Sigmoid colon (tissue), 7 donors: ENCODE results near the gene LTBR. TPM values are rescaled to one million over a fixed set of nuclear protein-coding genes. Genes with fewer than 3 reads are reported as not detected.

Source experiments
- DNase-seq: peaks from one replicate; pipeline ENCODE4 v3.0.0-alpha.2; 2019
- H3K27ac ChIP-seq, 4 donors: fragments of 200-600 bp; sonication (generic); one replicate each; pipeline ENCODE4 v1.5.1; 2016 to 2019; ENCODE audit warnings: mild to moderate bottlenecking in 1 of 4
- H3K27me3 ChIP-seq, 3 donors: fragments of 200-600 bp; sonication (generic); one replicate each; pipeline ENCODE4 v1.5.1; 2019; ENCODE audit warnings: mild to moderate bottlenecking in 1 of 3
- H3K36me3 ChIP-seq, 4 donors: fragments of 200-600 bp; sonication (generic); one replicate each; pipeline ENCODE4 v1.5.1; 2016 to 2019
- H3K4me1 ChIP-seq, 4 donors: fragments of 200-600 bp; sonication (generic); one replicate each; pipeline ENCODE4 v1.5.1; 2017 to 2019
- H3K4me3 ChIP-seq, 4 donors: fragments of 200-600 bp; sonication (generic); one replicate each; pipeline ENCODE4 v1.5.1; 2017 to 2019; ENCODE audit warnings: mild to moderate bottlenecking in 2 of 4, moderate library complexity in 1 of 4
- H3K9me3 ChIP-seq, 4 donors: fragments of 200-600 bp in 3 of 4; sonication (generic) in 3 of 4; one replicate each; pipeline versions ENCODE4 v1.5.1 to v1.6.1; 2013 to 2019
- EP300 ChIP-seq, 4 donors: sonication (generic); formaldehyde crosslinking; IDR thresholded peaks; one replicate each; pipeline ENCODE4 v1.6.1; 2017; ENCODE audit warnings: antibody characterized with exemption in 4 of 4
- POLR2A ChIP-seq, 2 donors: fragments of 450-650 bp; IDR thresholded peaks; one replicate each; pipeline ENCODE4 v1.6.1; 2016; ENCODE audit warnings: antibody characterized with exemption in 2 of 2, mild to moderate bottlenecking in 2 of 2, moderate library complexity in 2 of 2
- POLR2AphosphoS5 ChIP-seq, 4 donors: sonication (generic); formaldehyde crosslinking; IDR thresholded peaks; one replicate each; pipeline ENCODE4 v1.6.1; 2017; ENCODE audit warnings: antibody characterized with exemption in 4 of 4
- WGBS, 2 donors: extraction: QIAGEN DNeasy Blood & Tissue Kit; methylation state at CpG; one replicate each; pipeline ENCODE4 v1.1.7; 2013; 5-methylcytosine and 5-hydroxymethylcytosine counted together
- intact Hi-C: fragments of 100-400 bp; cut with DNase I; formaldehyde crosslinking; loops from one replicate; pipeline ENCODE4 v1.15.1; 2023
- polyA plus RNA-seq, 3 donors: library from polyadenylated mRNA; stranded (reverse); fragments of 200-250 nt; gene quantifications; one replicate each; pipeline ENCODE4 v1.2.3, GENCODE V29; 2013
- total RNA-seq, 4 donors: library from RNA; depleted of rRNA; stranded (reverse); fragments of >200 nt; gene quantifications; one replicate each; pipeline ENCODE4 v1.1.0, GENCODE V29; 2016
- TF ChIP-seq, protein P1 (sequence below), 4 experiments: fragments of 450-650 bp in 3 of 4; fragments of 200-600 bp in 1 of 4; IDR thresholded peaks; one replicate each; pipeline ENCODE4 v1.5.1; 2016 to 2019; ENCODE audit warnings: antibody characterized with exemption in 4 of 4, mild to moderate bottlenecking in 3 of 4, moderate library complexity in 2 of 4
- donor health status: healthy with polysubstance abuse.
- donor health status: Bipolar disorder and iron deficiency.
- donor health status: healthy.

LTBR gene
- total and polyA plus RNA-seq, 7 donors, result 36.3 to 200 (median 85.2) TPM

DNA sequence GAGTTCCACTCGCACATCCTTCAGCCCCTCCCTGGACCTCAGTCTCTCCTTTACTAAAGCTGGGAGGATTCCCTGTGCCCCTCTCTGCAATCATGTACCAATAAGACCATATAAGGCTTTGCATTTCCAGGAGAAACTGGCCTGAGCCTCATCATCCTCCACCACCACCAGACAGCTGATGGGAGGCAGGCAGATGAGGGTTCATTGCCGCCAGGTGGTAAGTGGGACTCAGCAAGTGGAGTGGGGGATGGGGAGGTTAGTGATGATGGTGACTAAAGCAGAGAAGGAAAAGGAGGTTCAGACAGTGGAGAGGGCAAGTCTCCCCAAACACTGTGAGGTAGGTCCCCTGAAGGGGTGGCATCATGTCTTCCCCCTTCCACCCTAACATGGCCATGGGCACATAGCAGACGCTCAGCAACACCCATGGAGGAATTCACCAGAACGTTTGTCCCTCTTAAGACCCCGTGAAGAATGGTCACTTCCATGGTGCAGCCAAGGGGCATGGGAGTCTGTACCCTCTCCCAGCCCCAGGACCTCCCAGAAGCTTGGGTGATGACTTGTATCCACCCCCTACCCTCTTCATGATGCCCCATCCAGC is 37.6 kb upstream of the LTBR start:
- no peak overlapping the region for H3K4me3 ChIP-seq
- DNase-seq, result no peak
- 83 to 85% methylated on average over 5 of the region's 5 CpGs for WGBS, 2 donors
- no peaks in the 10 kb centered on the region for H3K27me3 ChIP-seq
- peaks cover 0 to 55% (median 37%) of the 10 kb centered on the region in 4 donors for H3K4me1 ChIP-seq
- intact Hi-C loops, result no loop called here
- H3K9me3 ChIP-seq, result no peaks in the 10 kb centered on the region
- TF ChIP-seq EP300 (IDR thresholded peaks at IDR 0.05) (no peak), POLR2AphosphoS5 (IDR thresholded peaks at IDR 0.05) (no peak)
- TF ChIP-seq, protein P1, sequence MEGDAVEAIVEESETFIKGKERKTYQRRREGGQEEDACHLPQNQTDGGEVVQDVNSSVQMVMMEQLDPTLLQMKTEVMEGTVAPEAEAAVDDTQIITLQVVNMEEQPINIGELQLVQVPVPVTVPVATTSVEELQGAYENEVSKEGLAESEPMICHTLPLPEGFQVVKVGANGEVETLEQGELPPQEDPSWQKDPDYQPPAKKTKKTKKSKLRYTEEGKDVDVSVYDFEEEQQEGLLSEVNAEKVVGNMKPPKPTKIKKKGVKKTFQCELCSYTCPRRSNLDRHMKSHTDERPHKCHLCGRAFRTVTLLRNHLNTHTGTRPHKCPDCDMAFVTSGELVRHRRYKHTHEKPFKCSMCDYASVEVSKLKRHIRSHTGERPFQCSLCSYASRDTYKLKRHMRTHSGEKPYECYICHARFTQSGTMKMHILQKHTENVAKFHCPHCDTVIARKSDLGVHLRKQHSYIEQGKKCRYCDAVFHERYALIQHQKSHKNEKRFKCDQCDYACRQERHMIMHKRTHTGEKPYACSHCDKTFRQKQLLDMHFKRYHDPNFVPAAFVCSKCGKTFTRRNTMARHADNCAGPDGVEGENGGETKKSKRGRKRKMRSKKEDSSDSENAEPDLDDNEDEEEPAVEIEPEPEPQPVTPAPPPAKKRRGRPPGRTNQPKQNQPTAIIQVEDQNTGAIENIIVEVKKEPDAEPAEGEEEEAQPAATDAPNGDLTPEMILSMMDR (IDR thresholded peaks at IDR 0.05), result no peak
- no peaks in the 10 kb centered on the region for H3K36me3 ChIP-seq
- peak overlapping the region; percentile 64 to 98 (median 95) for H3K27ac ChIP-seq

GRCh38 chr12:6346942-6347341 is 37.0 kb upstream of the LTBR start:
- TF ChIP-seq POLR2AphosphoS5 (IDR thresholded peaks at IDR 0.05), result no peak
- TF ChIP-seq EP300 (IDR thresholded peaks at IDR 0.05), result no peak
- no peak for TF ChIP-seq POLR2A (IDR thresholded peaks at IDR 0.05)
- TF ChIP-seq, protein P1 (IDR thresholded peaks at IDR 0.05), result no peak
- Histone ChIP-seq H3K27ac (peak overlapping the region; percentile 64 to 98 (median 95)), H3K36me3 (no peaks in the 10 kb centered on the region), H3K9me3 (no peaks in the 10 kb centered on the region), H3K4me1 (peaks cover 0 to 55% (median 36%) of the 10 kb centered on the region in 4 donors), H3K27me3 (no peaks in the 10 kb centered on the region), H3K4me3 (no peak overlapping the region)
- intact Hi-C loops, result no loop called here
- 88 to 94% methylated on average over 8 of the region's 8 CpGs for WGBS, 2 donors
- DNase-seq, result no peak

- intact Hi-C loops, result no loop called here
- WGBS, 2 donors, result 61 to 91% methylated on average over 19 of the region's 19 CpGs
- TF ChIP-seq POLR2A (IDR thresholded peaks at IDR 0.05), result no peak
- TF ChIP-seq POLR2AphosphoS5 (IDR thresholded peaks at IDR 0.05), result peak; percentile 19 to 69 (median 38)
- TF ChIP-seq, protein P1 (IDR thresholded peaks at IDR 0.05), result no peak
- TF ChIP-seq EP300 (IDR thresholded peaks at IDR 0.05), result peak in 1 of 4 donors; percentile 22
- Histone ChIP-seq H3K36me3 (no peaks in the 10 kb centered on the region), H3K4me3 (no peak overlapping the region), H3K4me1 (peaks cover 0 to 51% (median 30%) of the 10 kb centered on the region in 4 donors), H3K27me3 (no peaks in the 10 kb centered on the region), H3K9me3 (no peaks in the 10 kb centered on the region), H3K27ac (peak overlapping the region; percentile 64 to 98 (median 95))
- peak; percentile 84 for DNase-seq
Measured at GRCh38 chr12:6347367-6348338, 36.3 kb upstream of the LTBR start.

DNA sequence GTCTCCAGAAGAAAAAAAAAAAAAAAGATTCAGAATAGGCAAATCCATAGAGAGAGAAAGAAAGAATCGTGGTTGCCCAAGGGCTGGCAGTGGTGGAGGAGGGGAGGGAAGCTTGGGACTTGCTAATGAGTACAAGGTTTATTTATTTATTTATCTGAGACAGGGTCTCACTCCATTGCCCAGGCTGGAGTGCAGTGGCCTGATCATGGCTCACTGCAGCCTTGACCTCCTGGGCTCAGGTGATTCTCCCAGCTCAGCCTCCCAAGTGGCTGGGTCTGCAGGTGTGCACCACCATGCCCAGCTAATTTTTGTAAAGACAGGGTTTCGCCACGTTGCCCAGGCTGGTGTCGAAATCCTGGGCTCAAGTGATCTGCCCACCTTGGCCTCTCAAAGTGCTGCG is 32.3 kb upstream of the LTBR start:
- Histone ChIP-seq H3K4me1 (peaks cover 0 to 29% (median 16%) of the 10 kb centered on the region in 4 donors), H3K9me3 (no peaks in the 10 kb centered on the region), H3K36me3 (no peaks in the 10 kb centered on the region), H3K27me3 (no peaks in the 10 kb centered on the region), H3K27ac (no peak overlapping the region), H3K4me3 (no peak overlapping the region)
- no peak for DNase-seq
- TF ChIP-seq POLR2AphosphoS5 (IDR thresholded peaks at IDR 0.05) (no peak), POLR2A (IDR thresholded peaks at IDR 0.05) (no peak), EP300 (IDR thresholded peaks at IDR 0.05) (no peak)
- TF ChIP-seq, protein P1 (IDR thresholded peaks at IDR 0.05), result no peak
- intact Hi-C loops, result no loop called here
- WGBS, 2 donors, result 86 to 88% methylated on average over 5 of the region's 5 CpGs
